Measurements from ENCODE around the gene GRAP2. TPM values are rescaled to one million over a fixed set of nuclear protein-coding genes. Genes with fewer than 3 reads are reported as not detected.

Gene GRAP2
- total RNA-seq, 1 experiment from 2014 or later = 0.42 TPM

DNA sequence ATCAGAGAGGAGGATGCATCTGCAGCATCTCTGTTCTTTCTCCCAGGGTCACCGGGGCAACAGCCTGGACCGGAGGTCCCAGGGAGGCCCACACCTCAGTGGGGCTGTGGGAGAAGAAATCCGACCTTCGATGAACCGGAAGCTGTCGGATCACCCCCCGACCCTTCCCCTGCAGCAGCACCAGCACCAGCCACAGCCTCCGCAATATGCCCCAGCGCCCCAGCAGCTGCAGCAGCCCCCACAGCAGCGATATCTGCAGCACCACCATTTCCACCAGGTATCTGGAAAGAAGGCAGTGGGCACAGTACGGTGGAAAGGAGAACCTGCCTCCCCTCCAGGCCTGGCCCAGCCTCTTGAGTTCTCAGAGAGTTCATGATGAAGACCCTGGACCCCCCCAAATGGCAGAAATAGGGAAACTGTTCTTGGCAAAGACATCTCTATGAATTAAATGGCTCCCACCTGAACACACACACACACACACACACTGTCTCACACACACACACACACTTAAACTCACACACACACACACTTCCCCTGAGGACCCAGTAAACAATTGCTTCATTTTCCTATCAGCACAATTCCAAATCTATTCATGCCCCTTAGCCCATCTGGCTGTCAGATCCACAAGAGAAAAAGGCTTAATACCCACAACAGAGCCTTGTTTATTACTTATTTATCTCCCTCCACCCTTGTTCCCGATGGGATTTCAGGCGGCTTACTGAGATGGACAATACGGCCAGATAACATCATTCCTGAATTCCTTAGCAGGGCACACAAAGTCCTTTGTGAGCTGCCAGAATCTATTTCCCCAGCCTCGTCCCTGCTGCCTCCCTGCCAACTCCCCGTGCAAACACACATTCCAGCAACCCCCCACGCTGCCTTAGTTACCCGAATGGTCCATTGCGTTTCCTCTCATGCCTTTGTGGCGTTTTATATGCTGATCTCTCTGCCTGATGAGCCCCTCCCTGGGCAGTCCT, 67.4 kb downstream of the GRAP2 start:
- no peak overlapping the region for H3K4me2 ChIP-seq (ENCODE audit: low read length)
- CTCF ChIA-PET = no interaction called here
- H3K4me1 ChIP-seq (ENCODE audit: control insufficient read depth in 1 of 2, insufficient read depth in 2 of 2, low read length in 2 of 2) = no peaks in the 10 kb centered on the region
- ATAC-seq = no peak
- no peak for TF ChIP-seq SRF (IDR thresholded peaks at IDR 0.05; ENCODE audit: low read depth)
- TF ChIP-seq SP1 (IDR thresholded peaks at IDR 0.05; ENCODE audit: low read depth) = no peak
- no peak for TF ChIP-seq RAD21 (IDR thresholded peaks at IDR 0.05; ENCODE audit: low read depth)
- TF ChIP-seq EZH2phosphoT487 (IDR thresholded peaks at IDR 0.05; ENCODE audit: borderline replicate concordance) = no peak
- TF ChIP-seq POLR2A (IDR thresholded peaks at IDR 0.05; ENCODE audit: borderline replicate concordance, extremely low read depth, insufficient read depth, insufficient read length) = no peak
- TF ChIP-seq, protein P1, sequence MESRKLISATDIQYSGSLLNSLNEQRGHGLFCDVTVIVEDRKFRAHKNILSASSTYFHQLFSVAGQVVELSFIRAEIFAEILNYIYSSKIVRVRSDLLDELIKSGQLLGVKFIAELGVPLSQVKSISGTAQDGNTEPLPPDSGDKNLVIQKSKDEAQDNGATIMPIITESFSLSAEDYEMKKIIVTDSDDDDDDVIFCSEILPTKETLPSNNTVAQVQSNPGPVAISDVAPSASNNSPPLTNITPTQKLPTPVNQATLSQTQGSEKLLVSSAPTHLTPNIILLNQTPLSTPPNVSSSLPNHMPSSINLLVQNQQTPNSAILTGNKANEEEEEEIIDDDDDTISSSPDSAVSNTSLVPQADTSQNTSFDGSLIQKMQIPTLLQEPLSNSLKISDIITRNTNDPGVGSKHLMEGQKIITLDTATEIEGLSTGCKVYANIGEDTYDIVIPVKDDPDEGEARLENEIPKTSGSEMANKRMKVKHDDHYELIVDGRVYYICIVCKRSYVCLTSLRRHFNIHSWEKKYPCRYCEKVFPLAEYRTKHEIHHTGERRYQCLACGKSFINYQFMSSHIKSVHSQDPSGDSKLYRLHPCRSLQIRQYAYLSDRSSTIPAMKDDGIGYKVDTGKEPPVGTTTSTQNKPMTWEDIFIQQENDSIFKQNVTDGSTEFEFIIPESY (IDR thresholded peaks at IDR 0.05; ENCODE audit: extremely low read depth, insufficient replicate concordance, low read length) = no peak
- TF ChIP-seq ZNF274 (IDR thresholded peaks at IDR 0.05; ENCODE audit: low read depth, low read length) = no peak
- TF ChIP-seq EGR1 (IDR thresholded peaks at IDR 0.05; ENCODE audit: low read depth) = no peak
- no peak for TF ChIP-seq CEBPB (IDR thresholded peaks at IDR 0.05; ENCODE audit: low read depth)
- TF ChIP-seq CBX3 (IDR thresholded peaks at IDR 0.05; ENCODE audit: low read depth) = no peak
- TF ChIP-seq, protein P2, sequence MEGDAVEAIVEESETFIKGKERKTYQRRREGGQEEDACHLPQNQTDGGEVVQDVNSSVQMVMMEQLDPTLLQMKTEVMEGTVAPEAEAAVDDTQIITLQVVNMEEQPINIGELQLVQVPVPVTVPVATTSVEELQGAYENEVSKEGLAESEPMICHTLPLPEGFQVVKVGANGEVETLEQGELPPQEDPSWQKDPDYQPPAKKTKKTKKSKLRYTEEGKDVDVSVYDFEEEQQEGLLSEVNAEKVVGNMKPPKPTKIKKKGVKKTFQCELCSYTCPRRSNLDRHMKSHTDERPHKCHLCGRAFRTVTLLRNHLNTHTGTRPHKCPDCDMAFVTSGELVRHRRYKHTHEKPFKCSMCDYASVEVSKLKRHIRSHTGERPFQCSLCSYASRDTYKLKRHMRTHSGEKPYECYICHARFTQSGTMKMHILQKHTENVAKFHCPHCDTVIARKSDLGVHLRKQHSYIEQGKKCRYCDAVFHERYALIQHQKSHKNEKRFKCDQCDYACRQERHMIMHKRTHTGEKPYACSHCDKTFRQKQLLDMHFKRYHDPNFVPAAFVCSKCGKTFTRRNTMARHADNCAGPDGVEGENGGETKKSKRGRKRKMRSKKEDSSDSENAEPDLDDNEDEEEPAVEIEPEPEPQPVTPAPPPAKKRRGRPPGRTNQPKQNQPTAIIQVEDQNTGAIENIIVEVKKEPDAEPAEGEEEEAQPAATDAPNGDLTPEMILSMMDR (IDR thresholded peaks at IDR 0.05 in 2 of 3, conservative IDR thresholded peaks at IDR 0.05 in 1 of 3; ENCODE audit: borderline replicate concordance in 1 of 3, insufficient read depth in 1 of 3, low read depth in 2 of 3, low read length in 2 of 3) = no peak
- TF ChIP-seq ELF1 (IDR thresholded peaks at IDR 0.05; ENCODE audit: borderline replicate concordance, low read depth) = no peak
- TF ChIP-seq EZH2 (IDR thresholded peaks at IDR 0.05) = no peak
- TF ChIP-seq, protein P3, sequence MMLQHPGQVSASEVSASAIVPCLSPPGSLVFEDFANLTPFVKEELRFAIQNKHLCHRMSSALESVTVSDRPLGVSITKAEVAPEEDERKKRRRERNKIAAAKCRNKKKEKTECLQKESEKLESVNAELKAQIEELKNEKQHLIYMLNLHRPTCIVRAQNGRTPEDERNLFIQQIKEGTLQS (IDR thresholded peaks at IDR 0.05) = no peak
- BruUV-seq (replicated peaks) = no TSS peak
- no peak overlapping the region for H3K27ac ChIP-seq (ENCODE audit: low read depth, low read length)
- no peak for DNase-seq (ENCODE audit: low read depth, low spot score)
- RAD21 ChIA-PET (ENCODE audit: low non-redundant PET in 1 of 2, low total read pairs in 2 of 2, uncharacterized antibody in 2 of 2, unreplicated experiment in 2 of 2) = no interaction called here
- H3K79me2 ChIP-seq (ENCODE audit: insufficient read depth, low read length) = no peaks in the 10 kb centered on the region
- POLR2A ChIA-PET = no interaction called here
- H4K20me1 ChIP-seq (ENCODE audit: insufficient read depth) = no peaks in the 10 kb centered on the region
- intact Hi-C loops (cut with micrococcal nuclease) = no loop called here
- no peak overlapping the region for H3K9ac ChIP-seq (ENCODE audit: low read length)
- H2AFZ ChIP-seq (ENCODE audit: low read depth, low read length, poor library complexity, severe bottlenecking) = no peak overlapping the region
- no peak overlapping the region for H3K4me3 ChIP-seq (replicated peaks in 1 of 2; ENCODE audit: low read depth in 1 of 2, low read length in 2 of 2)
- no peaks in the 10 kb centered on the region for H3K36me3 ChIP-seq (ENCODE audit: control insufficient read depth in 1 of 2, insufficient read depth in 2 of 2, low read length in 2 of 2)
- H3K9me2 ChIP-seq (ENCODE audit: insufficient read depth) = no peaks in the 10 kb centered on the region
- peaks cover 30% of the 10 kb centered on the region for H3K27me3 ChIP-seq (ENCODE audit: insufficient read depth, low read length)
- H3K9me3 ChIP-seq (ENCODE audit: control insufficient read depth in 1 of 2, insufficient read depth in 1 of 2, low read depth in 1 of 2, low read length in 2 of 2) = no peaks in the 10 kb centered on the region
